ENCODE results near the gene CTXND1. TPM values are rescaled to one million over a fixed set of nuclear protein-coding genes. Genes with fewer than 3 reads are reported as not detected.
A peak's percentile ranks its signal among the peaks of the same experiment; 100 is the strongest.

CTXND1 gene
- total RNA-seq, 1 experiment from 2014 or later, result not detected

DNA sequence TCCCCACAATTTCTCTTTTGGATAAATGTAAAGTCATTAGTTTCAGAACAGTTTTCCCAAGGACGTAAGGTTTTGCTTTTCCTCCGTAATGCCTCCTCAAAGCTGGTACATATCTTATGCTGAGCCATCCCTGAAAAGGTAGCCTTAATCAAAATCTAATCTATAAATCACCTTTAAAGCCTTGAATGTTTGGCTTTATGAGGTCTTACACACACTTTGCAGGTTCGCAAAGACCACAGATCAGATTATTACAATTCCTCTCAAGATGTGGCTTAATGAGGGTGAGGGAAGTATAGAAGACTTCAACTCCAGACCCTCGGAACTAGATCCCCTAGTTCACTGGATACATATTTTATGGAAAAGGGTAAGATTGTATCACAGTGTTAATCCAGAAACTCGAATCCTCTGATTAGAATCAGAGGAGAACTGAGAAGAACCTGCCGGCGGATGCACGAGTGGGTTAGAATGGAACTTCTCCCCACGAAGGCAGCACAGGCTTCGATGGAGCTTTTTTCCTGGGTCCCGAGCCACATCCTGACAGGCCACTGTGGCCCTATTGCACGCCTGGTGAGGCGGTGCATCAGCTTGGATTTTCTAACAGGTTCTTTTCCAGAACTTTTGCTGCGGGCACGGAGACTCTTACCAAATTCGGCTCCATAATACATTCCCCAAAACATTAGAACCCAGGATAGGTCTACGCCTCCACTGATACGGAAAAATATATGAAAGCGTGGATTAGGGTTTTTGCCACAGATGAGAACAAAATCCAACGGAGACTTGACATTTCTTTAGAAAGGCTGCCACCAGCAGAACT lies 1.2 kb downstream of the CTXND1 start:
- Histone ChIP-seq H2AK5ac (ENCODE audit: insufficient read length, low read length) (no peak overlapping the region), H3K9ac (ENCODE audit: extremely low read depth, insufficient read length, low read length) (no peak overlapping the region), H3K4me1 (ENCODE audit: insufficient read depth, low read length) (no peaks in the 10 kb centered on the region), H3K79me2 (ENCODE audit: insufficient read depth, low read length) (no peaks in the 10 kb centered on the region), H4K8ac (replicated peaks; ENCODE audit: insufficient read length, low read depth, low read length) (no peak overlapping the region), H3T11ph (ENCODE audit: low read length) (no peak overlapping the region), H3K27ac (ENCODE audit: insufficient read length, low read depth, low read length) (no peak overlapping the region), H3K14ac (ENCODE audit: insufficient read depth, low read length) (no peak overlapping the region), H3K56ac (ENCODE audit: insufficient read length, low read depth, low read length) (no peak overlapping the region), H4K5ac (ENCODE audit: insufficient read length, low read depth, low read length) (no peak overlapping the region), H3K9me3 (ENCODE audit: control insufficient read depth, low read depth, low read length) (no peaks in the 10 kb centered on the region), H3K79me1 (ENCODE audit: insufficient read depth, low read depth, low read length, poor library complexity, severe bottlenecking) (no peaks in the 10 kb centered on the region), H2AFZ (ENCODE audit: low read length) (no peak overlapping the region), H2BK5ac (ENCODE audit: insufficient read length, low read length) (no peak overlapping the region), H4K20me1 (ENCODE audit: control insufficient read depth, insufficient read depth, insufficient read length) (no peaks in the 10 kb centered on the region), H4K91ac (ENCODE audit: insufficient read length, low read depth, low read length) (no peak overlapping the region), H3K27me3 (ENCODE audit: insufficient read depth, low read length) (peaks cover 17% of the 10 kb centered on the region; the same call in 1 of the 2 replicates), H3K23ac (ENCODE audit: insufficient read length, low read depth, low read length) (no peak overlapping the region), H2BK15ac (ENCODE audit: low read depth, low read length) (no peak overlapping the region), H2BK12ac (ENCODE audit: insufficient read length, low read depth, low read length) (no peak overlapping the region), H3K23me2 (ENCODE audit: insufficient read length, low read depth, low read length, poor library complexity, severe bottlenecking) (no peaks in the 10 kb centered on the region), H3K18ac (ENCODE audit: insufficient read length, low read depth, low read length) (no peak overlapping the region), H2BK20ac (ENCODE audit: low read depth, low read length, poor library complexity, severe bottlenecking) (no peak overlapping the region), H3K4me2 (ENCODE audit: insufficient read depth, insufficient read length, low read length) (peak overlapping the region; percentile 32), H3K4ac (ENCODE audit: low read depth, low read length) (no peak overlapping the region), H2BK120ac (ENCODE audit: low read depth, low read length, poor library complexity, severe bottlenecking) (no peak overlapping the region)
- TF ChIP-seq, protein P1, sequence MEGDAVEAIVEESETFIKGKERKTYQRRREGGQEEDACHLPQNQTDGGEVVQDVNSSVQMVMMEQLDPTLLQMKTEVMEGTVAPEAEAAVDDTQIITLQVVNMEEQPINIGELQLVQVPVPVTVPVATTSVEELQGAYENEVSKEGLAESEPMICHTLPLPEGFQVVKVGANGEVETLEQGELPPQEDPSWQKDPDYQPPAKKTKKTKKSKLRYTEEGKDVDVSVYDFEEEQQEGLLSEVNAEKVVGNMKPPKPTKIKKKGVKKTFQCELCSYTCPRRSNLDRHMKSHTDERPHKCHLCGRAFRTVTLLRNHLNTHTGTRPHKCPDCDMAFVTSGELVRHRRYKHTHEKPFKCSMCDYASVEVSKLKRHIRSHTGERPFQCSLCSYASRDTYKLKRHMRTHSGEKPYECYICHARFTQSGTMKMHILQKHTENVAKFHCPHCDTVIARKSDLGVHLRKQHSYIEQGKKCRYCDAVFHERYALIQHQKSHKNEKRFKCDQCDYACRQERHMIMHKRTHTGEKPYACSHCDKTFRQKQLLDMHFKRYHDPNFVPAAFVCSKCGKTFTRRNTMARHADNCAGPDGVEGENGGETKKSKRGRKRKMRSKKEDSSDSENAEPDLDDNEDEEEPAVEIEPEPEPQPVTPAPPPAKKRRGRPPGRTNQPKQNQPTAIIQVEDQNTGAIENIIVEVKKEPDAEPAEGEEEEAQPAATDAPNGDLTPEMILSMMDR (conservative IDR thresholded peaks at IDR 0.05), result no peak
- WGBS (ENCODE audit: extremely low coverage, insufficient read length, low lambda C conversion rate), result no CpG with 5 or more reads among the region's 20 CpGs
- peaks cover 10 to 17% of the 10 kb centered on the region in 2 experiments; a peak in 3 of 4 replicates for H3K4me1 Mint-ChIP-seq
- no peaks in the 10 kb centered on the region; a peak in 2 of 5 replicates for H3K9me3 Mint-ChIP-seq
- no peak overlapping the region for H3K27ac Mint-ChIP-seq
- H3K27me3 Mint-ChIP-seq (ENCODE audit: low read depth), result peaks cover 87% of the 10 kb centered on the region
- no peaks in the 10 kb centered on the region for H3K36me3 Mint-ChIP-seq (ENCODE audit: insufficient read depth in 1 of 3, low read depth in 3 of 3)
- DNase-seq, result no peak
- peak overlapping the region; percentile 56 to 78 for H3K4me3 Mint-ChIP-seq
